Astrocyte (in vitro differentiated cells and primary cell): ENCODE measurements around the gene LZTFL1.
"Not testable (repeated sequence)": the region's sequence is repeated elsewhere in the genome, so short reads cannot be mapped to it uniquely, and the experiment has no call there.

Experiments
- CTCF ChIP-seq: IDR thresholded peaks from 2 replicates; pipeline ENCODE4 v1.5.1; 2011; ENCODE audit warnings: low read depth, mild to moderate bottlenecking, inconsistent platforms, low read length, moderate library complexity; ENCODE audit not compliant: insufficient read depth
- EZH2 ChIP-seq: IDR thresholded peaks from 2 replicates; pipeline ENCODE4 v1.6.1; 2012; ENCODE audit warnings: mild to moderate bottlenecking, low read length, inconsistent platforms; ENCODE audit not compliant: insufficient read depth

- TF ChIP-seq CTCF, EZH2: not testable (repeated sequence)
Observed at GRCh38 chr3:45857024-45857423, 15.1 kb upstream of the LZTFL1 start.
